GM18868 (cell line): ENCODE measurements around the gene TPRX2.
"Not testable (repeated sequence)": the region's sequence is repeated elsewhere in the genome, so short reads cannot be mapped to it uniquely, and the experiment has no call there.

Experiments used
- ATAC-seq: cut with Tn5 transposase; IDR thresholded peaks from one replicate; pipeline ENCODE4 v1.9.1; 2021; ENCODE audit warnings: mild to moderate bottlenecking, moderate library complexity; ENCODE audit not compliant: unreplicated experiment

Gene TPRX2, protein sequence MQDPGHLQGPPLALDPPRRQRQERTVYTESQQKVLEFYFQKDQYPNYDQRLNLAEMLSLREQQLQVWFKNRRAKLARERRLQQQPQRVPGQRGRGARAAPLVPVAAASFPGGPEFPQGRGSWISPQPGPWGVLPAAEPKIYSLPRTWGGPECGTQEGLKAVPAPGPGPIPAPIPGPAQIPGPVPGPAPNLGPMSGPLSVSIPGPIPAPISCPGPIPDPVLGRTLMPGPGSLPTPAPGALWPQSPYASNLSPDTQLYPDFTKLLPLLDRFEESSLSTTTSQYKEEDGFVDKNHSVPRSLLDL

GRCh38 chr19:47858646-47859285, at the start of gene TPRX2:
TPRX2 (plus strand) TSS chr19:47859235; CDS start chr19:47859247, 12 bp downstream.
- ATAC-seq, result not testable (repeated sequence)

DNA sequence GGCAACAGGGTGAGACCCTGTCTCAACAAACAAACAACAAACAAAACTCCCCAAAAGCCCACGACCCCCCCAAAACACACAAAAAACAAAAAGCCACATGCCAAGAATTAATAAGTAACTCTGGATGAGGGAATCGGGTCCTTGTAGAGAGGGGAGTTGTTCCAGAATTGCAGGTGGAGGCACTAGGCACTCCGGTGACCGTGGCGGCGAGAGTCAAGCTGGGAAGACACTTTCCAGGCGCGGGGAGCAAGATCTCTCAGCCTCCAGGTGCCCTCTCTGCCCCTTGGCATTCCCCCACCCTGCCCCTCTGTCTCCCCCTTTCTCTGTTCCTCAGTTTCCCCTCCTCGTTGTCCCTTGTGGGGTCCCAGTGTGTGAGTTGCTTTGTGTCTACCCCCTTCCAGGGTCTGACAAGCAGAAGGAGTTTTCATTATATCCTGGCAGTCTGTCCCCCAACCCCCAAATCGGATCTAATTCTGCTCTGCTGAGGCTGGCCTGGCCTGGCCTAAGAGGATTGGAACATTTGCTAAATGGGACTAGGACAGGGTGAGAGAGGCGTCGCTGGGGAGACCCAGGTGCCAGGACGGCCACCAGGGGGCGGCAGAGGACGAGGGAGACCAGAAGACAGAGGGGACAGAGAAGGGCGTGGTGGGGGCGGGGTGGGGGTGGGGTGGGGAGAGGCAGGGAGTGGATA, 45.6 kb upstream of the TPRX2 start:
- no peak for ATAC-seq

DNA sequence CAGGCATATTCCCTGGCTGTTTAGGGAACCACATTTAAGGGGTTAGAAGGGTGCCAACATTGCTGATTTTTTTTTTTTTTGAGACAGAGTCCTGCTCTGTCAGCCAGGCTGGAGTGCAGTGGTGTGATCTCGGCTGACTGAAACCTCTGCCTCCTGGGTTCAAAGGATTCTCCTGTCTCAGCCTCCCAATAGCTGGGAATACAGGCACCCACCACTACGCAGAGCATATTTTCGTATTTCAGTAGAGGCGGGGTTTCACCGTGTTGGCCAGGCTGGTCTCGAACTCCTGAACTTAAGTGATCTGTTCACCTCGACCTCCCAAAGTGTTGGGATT, 45.1 kb upstream of the TPRX2 start:
- ATAC-seq, result no peak

DNA sequence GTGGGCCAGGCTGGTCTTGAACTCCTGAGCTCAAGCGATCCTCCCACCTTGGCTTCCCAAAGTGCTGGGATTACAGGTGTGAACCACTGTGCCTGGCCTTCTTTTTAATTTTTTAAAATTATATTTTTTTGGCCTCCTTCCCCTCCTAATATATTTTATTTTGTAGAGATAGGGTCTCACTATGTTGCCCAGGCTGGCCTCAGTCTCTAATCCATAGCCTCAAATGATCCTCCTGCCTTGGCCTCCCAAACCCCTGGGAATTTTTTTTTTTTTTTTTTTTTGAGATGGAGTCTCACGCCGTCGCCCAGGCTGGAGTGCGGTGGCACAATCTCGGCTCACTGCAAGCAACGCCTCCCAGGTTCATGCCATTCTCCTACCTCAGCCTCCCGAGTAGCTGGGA, 42.8 kb upstream of the TPRX2 start:
- not testable (repeated sequence) for ATAC-seq

DNA sequence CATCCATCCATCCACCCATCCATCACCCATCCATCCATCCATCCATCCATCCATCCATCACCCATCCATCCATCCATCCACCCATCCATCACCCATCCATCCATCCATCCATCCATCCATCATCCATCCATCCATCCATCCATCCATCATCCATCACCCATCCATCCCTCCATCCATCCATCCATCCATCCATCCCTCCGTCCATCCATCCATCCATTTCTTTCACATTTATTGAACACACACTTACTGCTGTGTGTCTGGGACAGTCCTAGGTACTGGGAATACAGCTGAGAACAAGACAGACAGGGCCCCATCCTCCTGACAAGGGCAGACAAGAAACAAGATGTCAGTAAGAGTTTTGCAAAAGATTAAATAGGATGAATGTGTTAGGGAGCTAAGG, 40.8 kb upstream of the TPRX2 start:
- ATAC-seq, result not testable (repeated sequence)

- ATAC-seq, result no peak
Measured at GRCh38 chr19:47819858-47820257, 39.2 kb upstream of the TPRX2 start.

DNA sequence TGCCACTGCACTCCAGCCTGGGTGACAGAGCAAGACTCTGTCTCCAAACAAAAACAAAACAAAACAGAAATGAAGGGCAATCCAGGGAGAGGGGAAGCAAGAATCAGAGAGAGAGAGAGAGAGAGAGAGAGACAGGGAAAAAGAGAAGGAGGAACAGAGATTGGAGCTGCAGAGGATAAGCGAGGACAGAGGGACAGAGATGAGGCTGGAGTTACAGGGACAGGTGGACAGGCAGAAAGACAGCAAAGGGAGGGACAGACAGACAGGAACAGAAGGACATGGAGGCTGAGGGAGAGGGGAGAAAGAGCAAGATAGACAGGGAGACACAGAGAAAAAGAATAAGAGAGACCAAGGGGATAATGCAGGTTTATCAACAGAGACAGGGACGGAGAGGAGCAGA, 38.6 kb upstream of the TPRX2 start:
- ATAC-seq, result no peak

DNA sequence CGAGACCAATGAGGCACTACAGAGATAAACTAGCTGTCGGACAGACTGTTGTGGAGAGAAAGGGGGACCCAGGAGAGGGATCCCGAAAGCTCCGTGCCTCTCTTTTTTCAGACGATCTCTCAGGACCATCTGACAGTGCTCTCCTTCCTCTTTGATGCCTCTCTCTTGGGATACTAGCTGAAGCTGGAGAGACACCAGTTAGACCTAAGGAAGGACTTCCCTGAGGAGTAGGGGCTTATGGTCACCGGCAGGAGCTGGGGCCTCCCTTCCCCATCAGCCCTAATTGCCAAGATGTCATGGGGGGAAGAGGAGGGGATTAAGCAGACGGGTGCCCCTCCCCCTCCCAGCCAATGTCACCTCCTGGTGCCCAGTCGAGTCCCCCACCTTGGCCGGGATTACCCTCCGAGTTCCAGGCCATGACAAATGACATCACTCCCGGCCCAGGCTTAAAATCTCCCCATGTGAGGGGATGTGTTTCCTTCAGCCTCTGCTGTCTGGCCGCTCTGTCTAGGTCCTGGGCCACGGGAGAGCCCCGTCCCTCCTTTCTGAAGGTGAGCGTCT, 37.5 kb upstream of the TPRX2 start, which contains the start of gene CRX:
CRX (plus strand) TSS at position 478 of the 561 bp plus-strand sequence. CDS start 12,507 bp downstream, outside the sequence.
- no peak for ATAC-seq

DNA sequence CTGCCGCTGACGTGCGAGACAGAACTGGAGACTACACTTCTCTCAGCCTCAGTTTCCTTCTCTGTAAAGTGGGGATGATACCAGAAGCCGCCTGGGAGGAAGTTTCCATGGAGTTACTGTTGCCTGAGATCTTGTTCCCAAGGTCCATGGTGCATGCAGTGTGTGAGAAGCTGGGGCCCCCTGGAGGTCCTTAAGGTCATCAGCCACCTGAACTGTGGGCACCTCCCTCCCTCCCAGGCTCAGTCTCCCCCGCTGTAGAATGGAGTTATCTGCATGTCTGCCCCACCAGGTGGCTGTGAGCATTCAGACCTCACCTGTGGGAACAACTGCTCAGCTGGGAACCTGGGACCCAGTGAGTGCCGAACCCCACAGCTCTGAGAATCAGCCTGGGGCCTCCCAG, 34.6 kb upstream of the TPRX2 start:
- ATAC-seq, result no peak

- no peak for ATAC-seq
Measured at GRCh38 chr19:47826800-47827199, 32.2 kb upstream of the TPRX2 start.

GRCh38 chr19:47832723-47833122, 26.3 kb upstream of the TPRX2 start:
- no peak for ATAC-seq

- no peak for ATAC-seq
Measured at GRCh38 chr19:47836038-47836437, 23.0 kb upstream of the TPRX2 start.

DNA sequence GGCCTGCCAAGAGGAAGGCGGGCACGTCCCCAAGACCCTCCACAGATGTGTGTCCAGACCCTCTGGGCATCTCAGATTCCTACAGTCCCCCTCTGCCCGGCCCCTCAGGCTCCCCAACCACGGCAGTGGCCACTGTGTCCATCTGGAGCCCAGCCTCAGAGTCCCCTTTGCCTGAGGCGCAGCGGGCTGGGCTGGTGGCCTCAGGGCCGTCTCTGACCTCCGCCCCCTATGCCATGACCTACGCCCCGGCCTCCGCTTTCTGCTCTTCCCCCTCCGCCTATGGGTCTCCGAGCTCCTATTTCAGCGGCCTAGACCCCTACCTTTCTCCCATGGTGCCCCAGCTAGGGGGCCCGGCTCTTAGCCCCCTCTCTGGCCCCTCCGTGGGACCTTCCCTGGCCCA, 19.6 kb upstream of the TPRX2 start:
- ATAC-seq, result no peak

DNA sequence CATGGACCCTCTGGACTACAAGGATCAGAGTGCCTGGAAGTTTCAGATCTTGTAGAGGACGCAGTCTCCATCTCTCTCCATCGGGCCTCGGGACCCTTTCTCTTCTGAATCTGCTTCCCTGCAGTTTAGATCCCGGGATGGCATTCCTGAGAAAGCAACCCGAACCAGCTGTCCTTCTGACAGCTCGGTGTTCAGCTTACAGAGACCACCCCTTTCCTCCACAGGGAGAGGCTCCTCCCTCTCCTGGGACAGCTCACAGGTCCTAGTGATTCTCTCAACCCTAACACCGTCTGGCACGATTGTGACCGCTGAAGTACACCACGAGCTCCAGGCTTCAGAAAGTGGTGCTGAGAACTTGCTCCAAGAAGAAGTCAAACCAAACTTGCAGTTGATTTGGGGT, 19.1 kb upstream of the TPRX2 start:
- no peak for ATAC-seq

- ATAC-seq, result no peak
Measured at GRCh38 chr19:47842941-47843340, 16.1 kb upstream of the TPRX2 start.

DNA sequence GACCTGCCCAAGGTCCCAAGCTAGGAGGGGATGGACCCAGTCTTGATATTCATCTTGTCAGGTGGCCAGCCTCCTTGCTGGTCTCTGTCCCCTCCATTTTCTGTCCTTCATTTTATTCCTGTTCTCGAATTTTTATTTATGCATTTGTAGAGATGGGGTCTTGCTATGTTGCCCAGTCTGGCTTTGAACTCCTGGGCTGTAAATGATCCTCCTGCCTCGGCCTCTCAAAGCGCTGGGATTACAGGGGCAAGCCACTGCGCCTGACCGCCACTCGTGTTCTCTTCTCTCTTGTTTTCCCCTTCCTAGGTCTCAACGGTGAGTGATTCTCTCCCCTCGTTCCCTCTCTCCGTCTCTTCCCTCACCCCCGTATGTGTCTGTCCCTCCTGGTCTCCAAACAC, 10.6 kb upstream of the TPRX2 start:
- ATAC-seq, result no peak

- no peak for ATAC-seq
Measured at GRCh38 chr19:47848823-47849473, 10.1 kb upstream of the TPRX2 start.

- no peak for ATAC-seq
Measured at GRCh38 chr19:47853003-47853402, 6.0 kb upstream of the TPRX2 start.

GRCh38 chr19:47854459-47854858, 4.6 kb upstream of the TPRX2 start:
- ATAC-seq, result no peak

DNA sequence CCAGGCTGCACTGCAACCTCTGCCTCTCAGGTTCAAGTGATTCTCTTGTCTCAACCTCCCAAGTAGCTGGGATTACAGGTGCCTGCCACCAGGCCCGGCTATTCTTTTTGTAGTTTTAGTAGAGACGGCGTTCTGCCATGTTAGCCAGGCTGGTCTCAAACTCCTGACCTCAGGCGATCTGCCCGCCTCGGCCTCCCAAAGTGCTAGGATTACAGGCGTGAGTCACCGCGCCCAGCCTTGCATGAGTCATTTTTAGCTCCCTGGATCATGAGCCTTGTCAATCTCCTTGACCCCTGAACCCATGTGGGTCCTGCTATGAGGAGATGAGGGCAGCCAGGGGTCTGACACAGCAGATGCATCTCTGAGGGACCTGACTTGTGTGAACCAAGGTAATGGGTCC, 804 bp upstream of the TPRX2 start:
- not testable (repeated sequence) for ATAC-seq

GRCh38 chr19:47859838-47860237, 803 bp downstream of the TPRX2 start:
- not testable (repeated sequence) for ATAC-seq
